ENCODE data around the gene DBI.

DNA sequence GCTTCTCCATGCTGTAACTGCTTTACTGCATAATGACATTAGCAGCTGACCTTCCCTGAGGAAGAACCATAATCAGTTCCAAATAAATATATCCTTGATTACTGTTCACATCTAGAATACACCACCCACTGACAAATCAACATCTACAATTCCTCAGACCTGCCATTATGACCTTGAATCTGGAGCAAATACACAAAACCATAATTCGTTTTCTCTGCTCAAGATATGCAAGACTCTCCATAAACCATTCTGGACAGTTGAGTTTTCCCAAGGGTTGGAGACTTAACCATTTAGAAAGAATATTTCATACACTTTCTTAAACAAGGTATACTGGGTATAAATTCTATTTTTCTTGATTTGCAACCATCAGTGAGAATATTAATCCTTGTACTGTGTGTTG is 11.9 kb upstream of the DBI start:
- TF ChIP-seq EZH2phosphoT487 (IDR thresholded peaks at IDR 0.05; ENCODE audit: borderline replicate concordance, low read depth), result no peak
- no peak for TF ChIP-seq ZBTB33 (IDR thresholded peaks at IDR 0.05; ENCODE audit: borderline replicate concordance, low read depth)
- TF ChIP-seq CTCF (IDR thresholded peaks at IDR 0.05), result no peak
- no peak for TF ChIP-seq TEAD4 (IDR thresholded peaks at IDR 0.05; ENCODE audit: borderline replicate concordance, insufficient read depth)
- TF ChIP-seq EP300 (IDR thresholded peaks at IDR 0.05; ENCODE audit: borderline replicate concordance in 1 of 2, low read depth in 1 of 2, low read length in 1 of 2), result no peak
- no peak for TF ChIP-seq TAF1 (IDR thresholded peaks at IDR 0.05; ENCODE audit: borderline replicate concordance, low read depth, low read length)
- no peak for TF ChIP-seq MAX (IDR thresholded peaks at IDR 0.05; ENCODE audit: low read depth)
- no peak for TF ChIP-seq RAD21 (IDR thresholded peaks at IDR 0.05; ENCODE audit: low read length)
- TF ChIP-seq SIN3A (IDR thresholded peaks at IDR 0.05; ENCODE audit: borderline replicate concordance, low read depth, low read length), result no peak
- TF ChIP-seq POLR2AphosphoS5 (IDR thresholded peaks at IDR 0.05; ENCODE audit: low read depth, low read length), result no peak
- TF ChIP-seq ELF1 (IDR thresholded peaks at IDR 0.05), result no peak
- TF ChIP-seq, protein P1, sequence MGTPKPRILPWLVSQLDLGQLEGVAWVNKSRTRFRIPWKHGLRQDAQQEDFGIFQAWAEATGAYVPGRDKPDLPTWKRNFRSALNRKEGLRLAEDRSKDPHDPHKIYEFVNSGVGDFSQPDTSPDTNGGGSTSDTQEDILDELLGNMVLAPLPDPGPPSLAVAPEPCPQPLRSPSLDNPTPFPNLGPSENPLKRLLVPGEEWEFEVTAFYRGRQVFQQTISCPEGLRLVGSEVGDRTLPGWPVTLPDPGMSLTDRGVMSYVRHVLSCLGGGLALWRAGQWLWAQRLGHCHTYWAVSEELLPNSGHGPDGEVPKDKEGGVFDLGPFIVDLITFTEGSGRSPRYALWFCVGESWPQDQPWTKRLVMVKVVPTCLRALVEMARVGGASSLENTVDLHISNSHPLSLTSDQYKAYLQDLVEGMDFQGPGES (IDR thresholded peaks at IDR 0.05; ENCODE audit: low read depth, low read length), result no peak
- TF ChIP-seq, protein P2, sequence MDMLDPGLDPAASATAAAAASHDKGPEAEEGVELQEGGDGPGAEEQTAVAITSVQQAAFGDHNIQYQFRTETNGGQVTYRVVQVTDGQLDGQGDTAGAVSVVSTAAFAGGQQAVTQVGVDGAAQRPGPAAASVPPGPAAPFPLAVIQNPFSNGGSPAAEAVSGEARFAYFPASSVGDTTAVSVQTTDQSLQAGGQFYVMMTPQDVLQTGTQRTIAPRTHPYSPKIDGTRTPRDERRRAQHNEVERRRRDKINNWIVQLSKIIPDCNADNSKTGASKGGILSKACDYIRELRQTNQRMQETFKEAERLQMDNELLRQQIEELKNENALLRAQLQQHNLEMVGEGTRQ (IDR thresholded peaks at IDR 0.05; ENCODE audit: borderline replicate concordance, low read depth, low read length), result no peak

All from SK-N-SH (cell line).